ENCODE results near the gene SPATA18. TPM values are rescaled to one million over a fixed set of nuclear protein-coding genes. Genes with fewer than 3 reads are reported as not detected.

Gene SPATA18
- total and polyA plus RNA-seq, 2 of the 13 experiments (the other 11 are each of a cell fraction or from before 2014, with no cell fraction given), result 5.7 to 13.2 TPM

- TF ChIP-seq ATM (IDR thresholded peaks at IDR 0.05; ENCODE audit: borderline replicate concordance) (no peak), ATF7-NPFF (CRISPR knock-in tag; IDR thresholded peaks at IDR 0.05; ENCODE audit: low read depth) (0 out of 2 replicates have a peak, but pooled peaks have one; percentile 42), STAT5B (CRISPR knock-in tag; IDR thresholded peaks at IDR 0.05) (no peak), MXD3 (CRISPR knock-in tag; IDR thresholded peaks at IDR 0.05) (no peak), NFYC (CRISPR knock-in tag; IDR thresholded peaks at IDR 0.05) (no peak), FIP1L1 (IDR thresholded peaks at IDR 0.05; ENCODE audit: borderline replicate concordance, insufficient read depth, low read depth, low read length) (no peak), ZNF660 (CRISPR knock-in tag; IDR thresholded peaks at IDR 0.05; ENCODE audit: borderline replicate concordance, low read depth) (no peak), HNF1B (CRISPR knock-in tag; IDR thresholded peaks at IDR 0.05) (peak; percentile 45; the same call in 1 of the 2 replicates), ZNF143 (CRISPR knock-in tag; IDR thresholded peaks at IDR 0.05) (no peak; the same call in 1 of the 2 replicates), ZNF136 (CRISPR knock-in tag; IDR thresholded peaks at IDR 0.05; ENCODE audit: low read depth) (0 out of 2 replicates have a peak, but pooled peaks have one; percentile 26), CCAR2 (optimal IDR thresholded peaks at IDR 0.05; ENCODE audit: low read depth, low read length) (no peak), ZNF160 (CRISPR knock-in tag; IDR thresholded peaks at IDR 0.05) (peak; percentile 65; the same call in 1 of the 2 replicates), ZNF703 (CRISPR knock-in tag; IDR thresholded peaks at IDR 0.05; ENCODE audit: borderline replicate concordance) (no peak), KLF12 (CRISPR knock-in tag; IDR thresholded peaks at IDR 0.05; ENCODE audit: borderline replicate concordance) (0 out of 2 replicates have a peak, but pooled peaks have one; percentile 13), ZFP41 (CRISPR knock-in tag; IDR thresholded peaks at IDR 0.05; ENCODE audit: borderline replicate concordance) (no peak), MNT (IDR thresholded peaks at IDR 0.05) (0 out of 2 replicates have a peak, but pooled peaks have one; percentile 4), ZNF280D (CRISPR knock-in tag; IDR thresholded peaks at IDR 0.05) (peak; percentile 64; the same call in 1 of the 2 replicates), SMAD1 (CRISPR knock-in tag; IDR thresholded peaks at IDR 0.05; ENCODE audit: borderline replicate concordance, low read depth) (peak; percentile 38; the same call in 1 of the 2 replicates), ZNF329 (CRISPR knock-in tag; IDR thresholded peaks at IDR 0.05; ENCODE audit: low read depth) (no peak)
These were observed 741 bp downstream of the SPATA18 start (continued) for GRCh38 chr4:52051615-52052474.

All from HepG2 (cell line).